NOMO-1 treated with DMSO at 0.1 percent for 48 hours (cell line): ENCODE measurements around the gene ACBD4.
"Not testable (repeated sequence)": the region's sequence is repeated elsewhere in the genome, so short reads cannot be mapped to it uniquely, and the experiment has no call there.

Source experiments
- DNase-seq: peaks from one replicate; lab custom pipeline; 2025; ENCODE audit not compliant: unreplicated experiment; lab: John Stamatoyannopoulos, UW

ACBD4 gene

DNA sequence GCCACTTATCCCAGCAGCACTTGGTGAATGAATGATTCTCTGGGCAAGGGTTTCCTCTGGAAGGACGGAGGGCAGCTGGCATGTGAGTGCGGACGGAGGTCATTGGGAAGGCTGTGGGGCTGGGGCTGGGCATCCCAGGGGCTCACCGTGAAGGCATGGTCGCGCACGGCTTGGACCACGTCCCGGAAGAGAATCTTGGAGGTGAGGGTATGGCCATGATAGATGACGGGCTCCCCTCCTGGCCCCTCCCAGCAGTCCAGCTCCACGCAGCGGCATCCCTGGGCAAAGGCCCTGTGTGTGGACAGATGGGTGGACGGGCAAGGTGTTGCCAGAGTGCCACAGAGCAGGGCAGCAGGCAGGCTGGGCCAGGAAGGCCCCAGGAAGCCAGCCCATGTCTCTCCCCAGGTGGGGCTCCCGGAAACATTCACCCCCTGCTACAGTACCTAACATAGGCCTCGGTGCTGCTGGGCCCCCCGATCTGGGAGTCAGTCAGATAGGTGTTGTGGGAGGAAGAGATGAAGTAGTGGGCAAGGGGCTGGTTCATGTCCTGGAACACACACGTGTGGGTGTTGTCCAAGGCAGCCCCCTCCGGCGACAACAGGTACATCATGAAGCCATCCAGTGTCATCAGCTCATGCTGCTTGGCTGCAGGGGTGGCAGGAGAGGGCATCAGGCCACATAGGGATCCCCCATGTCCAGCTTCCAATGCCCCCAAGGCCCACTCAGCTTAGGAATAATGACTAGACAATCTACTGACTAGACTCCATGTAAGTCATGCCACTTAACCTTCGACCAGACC lies 17.4 kb upstream of the ACBD4 start:
- no peak for DNase-seq

DNA sequence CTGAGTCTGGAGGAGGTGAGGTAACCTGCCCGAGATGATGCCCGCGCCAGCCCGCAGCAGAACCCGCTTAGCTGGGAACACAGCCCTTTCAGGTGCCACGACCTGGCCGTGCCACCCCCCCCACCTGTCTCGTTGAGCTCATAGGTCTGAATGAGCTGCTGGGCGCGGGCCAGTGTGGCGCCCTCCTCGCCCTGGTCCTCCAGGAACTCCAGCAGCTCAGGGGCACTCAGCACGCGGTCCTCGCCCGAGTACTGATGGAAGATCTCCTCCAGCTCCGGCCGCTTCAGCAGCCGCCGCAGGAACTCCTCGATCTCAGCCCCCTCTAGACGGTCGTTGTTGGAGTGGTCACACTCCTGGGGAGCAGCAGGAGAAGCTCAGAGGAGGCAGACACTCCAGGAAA lies 16.8 kb upstream of the ACBD4 start:
- DNase-seq: no peak

DNA sequence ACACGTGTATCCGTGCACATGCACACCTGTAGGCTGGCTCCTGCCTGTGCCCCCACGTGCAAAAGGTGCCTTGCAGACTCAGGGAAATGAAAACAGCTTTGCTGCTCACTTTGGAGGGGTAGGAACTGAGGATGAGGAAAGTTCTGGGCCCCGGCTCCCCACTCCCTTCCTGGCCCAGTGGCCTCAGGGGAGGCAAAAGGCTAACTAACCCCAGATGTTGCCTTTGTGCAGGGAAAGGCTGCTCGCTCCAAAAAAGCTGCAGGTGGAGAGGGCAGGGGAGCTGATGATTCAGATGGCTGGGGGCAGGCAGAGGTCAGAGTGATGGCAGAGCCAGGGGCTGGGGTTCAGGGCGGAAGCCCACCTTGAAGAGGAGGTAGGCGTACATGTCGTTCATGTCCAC lies 15.5 kb upstream of the ACBD4 start:
- no peak for DNase-seq

- no peak for DNase-seq
Measured at GRCh38 chr17:45120558-45120957, 14.9 kb upstream of the ACBD4 start.

GRCh38 chr17:45121055-45121454 lies 14.4 kb upstream of the ACBD4 start:
- DNase-seq: no peak

DNA sequence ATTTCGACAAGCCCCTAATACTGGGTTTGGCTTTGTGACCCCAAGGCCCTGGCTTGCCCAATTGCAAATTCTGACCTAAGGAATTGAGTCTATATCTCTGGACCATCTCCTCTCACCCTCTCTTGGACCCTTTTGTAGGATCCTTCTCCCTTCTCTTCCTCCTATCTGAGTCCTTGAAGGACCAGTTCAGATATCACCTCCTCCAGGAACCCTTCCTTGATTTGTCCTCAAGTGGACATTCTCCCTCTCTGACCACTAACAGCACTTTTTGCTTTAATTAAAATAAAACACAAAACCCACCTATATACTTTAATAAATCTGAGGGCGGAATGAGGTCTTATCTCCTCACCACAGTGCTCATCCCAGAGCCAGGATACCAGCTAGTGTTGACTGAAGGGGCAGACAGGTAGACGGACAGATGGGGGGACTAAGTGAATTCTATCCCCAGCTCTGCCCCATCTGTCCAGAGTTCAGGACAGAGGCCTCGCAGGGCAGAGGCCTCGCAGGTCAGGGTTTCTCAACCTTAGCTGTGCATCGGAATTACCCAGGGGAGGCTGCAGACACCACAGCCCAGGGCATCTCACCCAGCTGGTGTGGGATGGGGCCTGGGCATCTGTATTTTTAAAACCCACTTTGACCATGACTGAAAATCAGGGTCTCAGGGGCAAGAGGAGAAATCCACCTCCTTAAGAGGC lies 12.3 kb upstream of the ACBD4 start:
- no peak for DNase-seq

- DNase-seq: peak; percentile 90
Measured at GRCh38 chr17:45123930-45124796, 11.3 kb upstream of the ACBD4 start.

GRCh38 chr17:45124797-45125122 lies 10.7 kb upstream of the ACBD4 start:
- not testable (repeated sequence) for DNase-seq

GRCh38 chr17:45125509-45125908 lies 10.0 kb upstream of the ACBD4 start:
- DNase-seq: no peak

GRCh38 chr17:45127207-45127547 lies 8.3 kb upstream of the ACBD4 start:
- DNase-seq: no peak

- DNase-seq: no peak
Measured at GRCh38 chr17:45127548-45128300, 7.8 kb upstream of the ACBD4 start.

DNA sequence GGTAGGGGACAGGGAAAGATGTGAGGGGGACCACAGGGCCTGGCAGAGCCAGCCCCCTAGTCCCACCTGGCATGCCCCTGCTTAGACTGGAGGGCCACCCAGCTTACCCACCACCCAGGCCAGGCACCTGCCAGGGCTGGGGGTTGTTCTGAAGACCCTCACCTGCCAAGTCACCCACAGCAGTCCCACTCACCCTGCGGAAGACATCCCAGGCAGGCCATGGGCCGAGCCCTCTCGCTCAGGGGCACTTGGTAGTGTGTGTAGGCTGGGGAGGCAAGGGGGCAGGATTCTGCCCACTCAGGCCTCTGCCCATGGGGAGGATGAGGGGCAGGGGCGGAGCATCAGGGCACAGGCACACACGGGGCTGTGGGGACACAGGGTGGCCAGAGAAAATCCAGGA lies 7.2 kb upstream of the ACBD4 start:
- no peak for DNase-seq

- DNase-seq: no peak
Measured at GRCh38 chr17:45128989-45129388, 6.5 kb upstream of the ACBD4 start.

GRCh38 chr17:45129426-45129939 lies 6.0 kb upstream of the ACBD4 start:
- DNase-seq: no peak

GRCh38 chr17:45129940-45130680 lies 5.4 kb upstream of the ACBD4 start:
- no peak for DNase-seq

- no peak for DNase-seq
Measured at GRCh38 chr17:45130681-45131615, 4.5 kb upstream of the ACBD4 start.

DNA sequence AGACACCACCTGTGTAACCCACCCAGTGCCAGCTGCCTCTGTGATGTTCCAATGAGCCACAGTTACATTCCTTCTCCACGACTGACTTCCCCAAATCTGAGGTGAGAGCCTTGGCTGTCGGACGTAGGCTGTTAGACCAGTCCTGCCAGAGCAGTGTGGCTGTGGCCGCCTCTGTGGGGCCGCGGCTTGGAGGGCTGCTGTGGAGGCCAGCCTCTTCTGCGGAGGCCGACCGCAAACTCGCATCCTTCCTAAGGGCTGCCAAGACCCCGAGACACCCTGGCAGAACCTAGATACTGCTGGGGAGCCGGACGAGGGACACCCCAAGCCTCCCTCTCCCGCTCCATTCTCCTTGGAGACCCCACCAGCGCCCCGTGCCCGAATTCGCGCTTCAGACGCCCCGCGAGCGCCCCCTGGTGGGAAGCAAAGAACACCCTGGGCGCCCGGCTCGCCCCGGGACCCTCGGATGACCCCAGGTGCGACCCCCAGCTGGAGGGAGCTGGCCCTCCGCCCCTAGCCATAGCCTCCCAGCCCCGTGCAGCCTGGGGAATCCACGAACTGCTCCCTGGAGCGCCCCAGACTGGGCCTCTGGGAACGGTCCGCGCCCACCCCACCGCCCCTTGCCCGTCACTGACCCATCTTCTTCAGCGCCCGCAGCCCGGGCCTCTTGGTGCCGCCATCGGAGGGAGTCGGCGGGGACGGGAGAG lies 3.7 kb upstream of the ACBD4 start:
- DNase-seq: no peak

- peak; percentile 45 for DNase-seq
Measured at GRCh38 chr17:45132320-45132571, 3.2 kb upstream of the ACBD4 start, which contains the start of gene PLCD3. PLCD3 (minus strand) TSS chr17:45132515; CDS start chr17:45132410, 105 bp downstream.
